Colonic mucosa (tissue), 4 donors: Measurements from ENCODE around the gene NRG2. TPM values are rescaled to one million over a fixed set of nuclear protein-coding genes. Genes with fewer than 3 reads are reported as not detected.

ENCODE experiments used
- DNase-seq: peaks from one replicate; pipeline ENCODE4 v3.0.0-alpha.2; 2020
- H3K27ac ChIP-seq: fragments of 200-600 bp; one replicate; pipeline ENCODE4 v1.8.0; 2021
- H3K27me3 ChIP-seq: fragments of 200-600 bp; one replicate; pipeline ENCODE4 v1.8.0; 2021
- H3K36me3 ChIP-seq: fragments of 200-600 bp; one replicate; pipeline ENCODE4 v1.8.0; 2021
- H3K4me1 ChIP-seq: fragments of 200-600 bp; one replicate; pipeline ENCODE4 v1.8.0; 2021; ENCODE audit warnings: mild to moderate bottlenecking
- H3K4me3 ChIP-seq: fragments of 200-600 bp; one replicate; pipeline ENCODE4 v1.8.0; 2021
- H3K9ac ChIP-seq, 2 donors: one replicate each; pipeline ENCODE4 v1.7.0; 2013; ENCODE audit warnings: control low read depth in 2 of 2, low read depth in 2 of 2, low read length in 2 of 2
- H3K9me3 ChIP-seq: fragments of 200-600 bp; one replicate; pipeline ENCODE4 v1.8.0; 2021
- intact Hi-C: fragments of 100-400 bp; cut with DNase I; formaldehyde crosslinking; loops from one replicate; pipeline ENCODE4 v1.14.1; 2022
- total RNA-seq, 2 donors: library from RNA; stranded (reverse); fragmentation: NEBNext Ultra II Directional in 1 of 2; extraction: Animal tissue kit (Norgen Biotek cat#: 25700) in 1 of 2; gene quantifications; one replicate each; pipeline ENCODE4 v1.2.1, GENCODE V29; 2021
- TF ChIP-seq, protein P1 (sequence below): fragments of 200-600 bp; IDR thresholded peaks from one replicate; pipeline ENCODE4 v1.8.0; 2022; ENCODE audit warnings: antibody characterized with exemption, mild to moderate bottlenecking
- donor health status: healthy.
- donor health status: DM: no; HTN: no; CAD: no.
- donor health status: DM: no; HTN: no; CAD: no.

The NRG2 gene
- total RNA-seq, 2 donors from 2014 or later: 0.10 to 0.48 TPM

DNA sequence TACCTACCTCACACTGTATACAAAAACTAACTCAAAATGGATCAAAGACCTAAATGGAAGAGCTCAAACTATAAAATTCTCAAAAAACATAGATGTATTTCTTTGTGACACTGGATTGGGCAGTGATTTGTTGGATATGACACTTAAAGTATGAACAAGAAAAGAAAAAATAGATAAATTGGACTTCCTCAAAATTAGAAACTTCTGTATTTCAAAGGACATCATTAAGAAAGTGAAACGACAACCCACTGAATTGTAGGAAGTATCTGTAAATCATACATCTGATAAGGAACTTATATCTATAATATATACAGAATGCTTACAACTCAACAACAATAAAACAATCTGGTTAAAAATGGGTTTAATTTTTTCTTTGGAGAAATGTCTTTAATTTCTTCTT lies 96.7 kb downstream of the NRG2 start:
- H3K36me3 ChIP-seq: no peaks in the 10 kb centered on the region
- TF ChIP-seq, protein P1, sequence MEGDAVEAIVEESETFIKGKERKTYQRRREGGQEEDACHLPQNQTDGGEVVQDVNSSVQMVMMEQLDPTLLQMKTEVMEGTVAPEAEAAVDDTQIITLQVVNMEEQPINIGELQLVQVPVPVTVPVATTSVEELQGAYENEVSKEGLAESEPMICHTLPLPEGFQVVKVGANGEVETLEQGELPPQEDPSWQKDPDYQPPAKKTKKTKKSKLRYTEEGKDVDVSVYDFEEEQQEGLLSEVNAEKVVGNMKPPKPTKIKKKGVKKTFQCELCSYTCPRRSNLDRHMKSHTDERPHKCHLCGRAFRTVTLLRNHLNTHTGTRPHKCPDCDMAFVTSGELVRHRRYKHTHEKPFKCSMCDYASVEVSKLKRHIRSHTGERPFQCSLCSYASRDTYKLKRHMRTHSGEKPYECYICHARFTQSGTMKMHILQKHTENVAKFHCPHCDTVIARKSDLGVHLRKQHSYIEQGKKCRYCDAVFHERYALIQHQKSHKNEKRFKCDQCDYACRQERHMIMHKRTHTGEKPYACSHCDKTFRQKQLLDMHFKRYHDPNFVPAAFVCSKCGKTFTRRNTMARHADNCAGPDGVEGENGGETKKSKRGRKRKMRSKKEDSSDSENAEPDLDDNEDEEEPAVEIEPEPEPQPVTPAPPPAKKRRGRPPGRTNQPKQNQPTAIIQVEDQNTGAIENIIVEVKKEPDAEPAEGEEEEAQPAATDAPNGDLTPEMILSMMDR: no peak
- intact Hi-C loops: no loop called here
- H3K4me3 ChIP-seq: no peak overlapping the region
- no peaks in the 10 kb centered on the region for H3K27me3 ChIP-seq
- H3K27ac ChIP-seq: no peak overlapping the region
- H3K4me1 ChIP-seq: no peaks in the 10 kb centered on the region
- no peak for DNase-seq
- no peaks in the 10 kb centered on the region for H3K9me3 ChIP-seq
- H3K9ac ChIP-seq: no peak overlapping the region

DNA sequence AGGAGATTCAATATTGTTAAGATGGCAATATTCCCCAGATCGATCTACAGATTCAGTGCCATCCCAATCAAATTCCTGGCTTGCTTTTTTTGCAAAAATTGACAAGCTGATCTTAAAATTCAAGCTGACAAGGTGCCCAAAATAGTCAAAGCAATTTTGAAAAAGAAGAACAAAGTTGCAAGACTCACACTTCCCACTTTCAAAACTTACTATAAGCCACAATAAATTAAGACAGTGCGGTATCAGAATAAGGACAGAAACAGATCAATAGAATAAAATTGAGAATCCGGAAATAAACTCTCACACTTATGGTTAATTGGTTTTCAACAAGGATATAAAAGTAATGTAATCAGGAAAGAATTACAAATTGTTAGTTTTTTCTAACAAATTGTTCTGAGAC lies 97.1 kb downstream of the NRG2 start:
- Histone ChIP-seq H3K27me3 (no peaks in the 10 kb centered on the region), H3K4me1 (no peaks in the 10 kb centered on the region), H3K36me3 (no peaks in the 10 kb centered on the region), H3K4me3 (no peak overlapping the region), H3K9ac (no peak overlapping the region), H3K27ac (no peak overlapping the region), H3K9me3 (no peaks in the 10 kb centered on the region)
- TF ChIP-seq, protein P1: no peak
- intact Hi-C loops: no loop called here
- DNase-seq: no peak

DNA sequence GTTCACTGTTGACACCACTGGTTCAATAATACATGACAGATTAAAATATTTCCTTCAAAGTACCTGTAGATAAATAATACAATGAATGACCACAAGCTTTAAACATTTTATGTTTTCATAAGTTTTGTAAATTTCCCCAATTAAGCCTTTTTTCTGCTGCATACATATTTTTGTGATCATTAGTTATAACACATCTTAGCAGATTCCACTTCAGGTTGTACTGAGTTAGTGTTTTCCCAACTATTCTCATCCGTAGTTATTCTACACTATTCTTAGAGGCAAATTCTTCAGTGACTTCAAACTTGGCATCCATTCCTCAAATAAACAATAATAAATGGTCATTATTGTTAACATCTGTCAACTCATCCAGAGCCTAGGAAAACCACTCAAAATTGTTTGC lies 100.9 kb downstream of the NRG2 start:
- no peaks in the 10 kb centered on the region for H3K4me1 ChIP-seq
- DNase-seq: no peak
- no peaks in the 10 kb centered on the region for H3K27me3 ChIP-seq
- no peaks in the 10 kb centered on the region for H3K36me3 ChIP-seq
- H3K4me3 ChIP-seq: no peak overlapping the region
- H3K9ac ChIP-seq: no peak overlapping the region
- intact Hi-C loops: no loop called here
- TF ChIP-seq, protein P1: no peak
- H3K9me3 ChIP-seq: no peaks in the 10 kb centered on the region
- H3K27ac ChIP-seq: no peak overlapping the region

DNA sequence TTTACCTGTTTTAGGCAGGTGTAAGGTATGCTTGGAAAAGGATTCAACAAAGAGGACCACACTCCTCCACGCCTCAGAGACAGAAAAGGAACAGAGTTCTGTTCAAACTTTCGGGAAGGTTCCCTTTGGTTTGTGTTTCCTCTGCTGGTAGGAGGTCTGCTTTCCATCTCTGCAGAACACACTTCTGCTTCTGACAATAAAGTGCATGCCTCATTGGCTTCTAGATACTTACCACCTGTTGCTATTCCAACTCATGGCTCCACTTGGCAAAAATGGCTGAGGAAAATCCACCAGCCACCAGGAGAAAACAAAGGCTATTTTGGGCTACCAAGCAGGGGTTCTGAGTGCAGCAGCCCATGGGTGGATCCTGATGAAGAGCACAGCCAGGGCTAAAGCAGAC lies 112.7 kb downstream of the NRG2 start:
- no peaks in the 10 kb centered on the region for H3K27me3 ChIP-seq
- H3K9me3 ChIP-seq: no peaks in the 10 kb centered on the region
- intact Hi-C loops: no loop called here
- no peak overlapping the region for H3K9ac ChIP-seq
- DNase-seq: no peak
- H3K4me1 ChIP-seq: no peaks in the 10 kb centered on the region
- no peak overlapping the region for H3K4me3 ChIP-seq
- no peaks in the 10 kb centered on the region for H3K36me3 ChIP-seq
- H3K27ac ChIP-seq: no peak overlapping the region
- TF ChIP-seq, protein P1: no peak

DNA sequence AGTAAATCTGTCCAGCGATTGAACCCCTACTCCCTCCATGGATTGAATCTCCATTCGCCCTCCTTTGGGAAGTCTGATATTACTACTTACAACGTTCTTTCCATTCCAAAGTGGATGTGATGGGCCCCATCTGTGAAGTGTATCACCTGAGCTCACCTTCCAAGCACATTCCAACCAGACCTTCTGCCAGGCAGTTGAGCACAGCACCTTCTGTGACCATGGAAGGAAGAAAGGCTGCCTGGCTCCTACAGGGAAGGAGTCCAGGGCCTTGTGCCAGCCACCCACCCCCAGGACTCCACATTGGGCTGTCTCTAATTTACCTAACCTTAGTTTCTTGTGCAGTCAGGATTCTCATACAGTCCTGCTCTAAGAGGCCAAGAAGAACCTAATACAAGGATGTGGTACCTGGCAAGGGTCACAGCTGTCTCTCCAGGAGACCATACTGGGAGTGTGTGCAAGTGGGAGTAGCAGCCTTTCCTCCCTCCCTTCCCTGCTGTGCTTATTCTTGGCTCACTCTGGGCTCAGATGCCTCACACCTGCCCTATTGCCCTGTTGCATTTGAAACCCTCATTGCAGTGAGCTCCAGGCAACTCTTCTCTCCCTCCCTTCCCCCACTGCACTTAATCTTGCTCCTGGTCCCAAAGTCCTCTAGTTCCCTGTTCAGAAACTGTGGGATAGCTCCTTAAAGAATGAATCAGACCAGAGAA lies 116.1 kb downstream of the NRG2 start:
- H3K36me3 ChIP-seq: no peaks in the 10 kb centered on the region
- H3K4me3 ChIP-seq: no peak overlapping the region
- no peak for DNase-seq
- H3K27me3 ChIP-seq: no peaks in the 10 kb centered on the region
- no peak overlapping the region for H3K27ac ChIP-seq
- intact Hi-C loops: no loop called here
- no peak overlapping the region for H3K9ac ChIP-seq
- H3K4me1 ChIP-seq: no peaks in the 10 kb centered on the region
- no peaks in the 10 kb centered on the region for H3K9me3 ChIP-seq
- TF ChIP-seq, protein P1: no peak
